Esophagus muscularis mucosa (tissue), 3 donors: ENCODE data around the gene IQCK.

Experiments
- CTCF ChIP-seq, 3 experiments: fragments of 200-600 bp in 2 of 3; fragments of 450-650 bp in 1 of 3; sonication (generic) in 2 of 3; IDR thresholded peaks; one replicate each; pipeline ENCODE4 v1.5.1; 2017 to 2019; ENCODE audit warnings: antibody characterized with exemption in 3 of 3, mild to moderate bottlenecking in 2 of 3, moderate library complexity in 1 of 3
- EP300 ChIP-seq: sonication (generic); formaldehyde crosslinking; IDR thresholded peaks from one replicate; pipeline ENCODE4 v1.6.1; 2017; ENCODE audit warnings: antibody characterized with exemption

GRCh38 chr16:19766988-19767387 is 48.9 kb downstream of the IQCK start:
- TF ChIP-seq CTCF (IDR thresholded peaks at IDR 0.05): no peak
- no peak for TF ChIP-seq EP300
